ACHN (cell line): ENCODE results near the gene DFFB.

Experiments used
- DNase-seq: peaks from one replicate; pipeline ENCODE4 v3.0.0-alpha.2; 2015
- in situ Hi-C: cut with HindIII; loops from 2 replicates; pipeline ENCODE4 v1.10.0; 2017; ENCODE audit warnings: low sequenced_read_pairs, low pct_ligation_motif_present, low pct_unique_long_range_greater_than_20kb

Gene DFFB

GRCh38 chr1:3863231-3863935 lies 6.1 kb downstream of the DFFB start:
- in situ Hi-C loops: no loop called here
- DNase-seq: no peak

GRCh38 chr1:3864884-3865283 lies 7.6 kb downstream of the DFFB start:
- no peak for DNase-seq
- in situ Hi-C loops: no loop called here

- no peak for DNase-seq
- in situ Hi-C loops: no loop called here
These were observed 8.4 kb downstream of the DFFB start for GRCh38 chr1:3865606-3866160.

- no peak for DNase-seq
- in situ Hi-C loops: no loop called here
These were observed 11.3 kb downstream of the DFFB start for GRCh38 chr1:3868464-3869006.

GRCh38 chr1:3869751-3870301 lies 12.6 kb downstream of the DFFB start:
- in situ Hi-C loops: no loop called here
- peak; percentile 8 for DNase-seq

- DNase-seq: no peak
- in situ Hi-C loops: no loop called here
These were observed 14.2 kb downstream of the DFFB start for GRCh38 chr1:3871451-3871805.

GRCh38 chr1:3872546-3872945 lies 15.3 kb downstream of the DFFB start:
- no peak for DNase-seq
- in situ Hi-C loops: no loop called here

- DNase-seq: no peak
- in situ Hi-C loops: no loop called here
These were observed 17.5 kb downstream of the DFFB start for GRCh38 chr1:3874736-3875135.

GRCh38 chr1:3876716-3877115 lies 19.4 kb downstream of the DFFB start:
- in situ Hi-C loops: no loop called here
- DNase-seq: no peak

- in situ Hi-C loops: no loop called here
- no peak for DNase-seq
These were observed 21.8 kb downstream of the DFFB start for GRCh38 chr1:3879099-3879498.

GRCh38 chr1:3879787-3880428 lies 22.6 kb downstream of the DFFB start:
- DNase-seq: no peak
- in situ Hi-C loops: no loop called here

GRCh38 chr1:3880429-3881192 lies 23.3 kb downstream of the DFFB start:
- no peak for DNase-seq

GRCh38 chr1:3881193-3881480 lies 23.9 kb downstream of the DFFB start:
- DNase-seq: no peak
- in situ Hi-C loops: no loop called here

More at GRCh38 chr1:3880429-3881192, 23.3 kb downstream of the DFFB start:
- in situ Hi-C loops: no loop called here

GRCh38 chr1:3883194-3883925 lies 26.1 kb downstream of the DFFB start:
- no peak for DNase-seq
- in situ Hi-C loops: no loop called here

- DNase-seq: no peak
- in situ Hi-C loops: no loop called here
These were observed 27.7 kb downstream of the DFFB start for GRCh38 chr1:3884966-3885365.

- DNase-seq: no peak
- in situ Hi-C loops: no loop called here
These were observed 28.3 kb downstream of the DFFB start for GRCh38 chr1:3885611-3886010.

- in situ Hi-C loops: no loop called here
- DNase-seq: no peak
These were observed 28.9 kb downstream of the DFFB start for GRCh38 chr1:3886106-3886670.

- in situ Hi-C loops: no loop called here
These were observed 29.4 kb downstream of the DFFB start for GRCh38 chr1:3886691-3887090.

More at GRCh38 chr1:3886691-3887090, 29.4 kb downstream of the DFFB start:
- DNase-seq: no peak
